Adipose tissue (tissue), 3 donors: ENCODE measurements around the gene ZNF511. TPM values are rescaled to one million over a fixed set of nuclear protein-coding genes. Genes with fewer than 3 reads are reported as not detected.

Experiments used
- H3K27ac ChIP-seq: one replicate; pipeline ENCODE4 v1.5.1; 2013; ENCODE audit warnings: low read depth, low read length
- WGBS, 3 donors: extraction: QIAGEN DNeasy Blood & Tissue Kit; methylation state at CpG; one replicate each; pipeline ENCODE4 v1.1.7; 2013; 5-methylcytosine and 5-hydroxymethylcytosine counted together
- polyA plus RNA-seq, 3 donors: library from polyadenylated mRNA; stranded (reverse); fragments of 200-250 nt; gene quantifications; one replicate each; pipeline ENCODE4 v1.2.3, GENCODE V29; 2013
- donor health status: healthy with polysubstance abuse.
- donor health status: Bipolar disorder and iron deficiency.
- donor health status: healthy.

Gene ZNF511
- polyA plus RNA-seq, 3 donors, result 19.8 to 43.9 (median 29.7) TPM

GRCh38 chr10:133357285-133358161 lies 48.8 kb downstream of the ZNF511 start, which contains the start of gene FUOM:
FUOM (minus strand) TSS chr10:133358019; CDS start chr10:133358007, 12 bp downstream.
- H3K27ac ChIP-seq, result no peak within 1 kb of the TSS
- WGBS, 3 donors, result 1 to 3% (median 2%) methylated on average over 54 to 82 of the region's 83 CpGs

GRCh38 chr10:133358162-133358924 lies 49.6 kb downstream of the ZNF511 start:
- H3K27ac ChIP-seq, result no peak overlapping the region
- WGBS, 3 donors, result 83 to 87% (median 84%) methylated on average over 29 to 41 of the region's 41 CpGs

GRCh38 chr10:133358925-133359310 lies 50.2 kb downstream of the ZNF511 start:
- 73 to 87% (median 83%) methylated on average over 11 of the region's 11 CpGs for WGBS, 3 donors
- no peak overlapping the region for H3K27ac ChIP-seq

- 23 to 54% (median 50%) methylated on average over 6 of the region's 6 CpGs for WGBS, 3 donors
These were observed 50.8 kb downstream of the ZNF511 start for GRCh38 chr10:133359554-133359971.

GRCh38 chr10:133359972-133360610 lies 51.4 kb downstream of the ZNF511 start:
- 52 to 77% (median 74%) methylated on average over 17 of the region's 17 CpGs for WGBS, 3 donors

More at GRCh38 chr10:133359554-133359971, 50.8 kb downstream of the ZNF511 start:
- no peak overlapping the region for H3K27ac ChIP-seq

GRCh38 chr10:133361227-133361626 lies 52.5 kb downstream of the ZNF511 start:
- WGBS, 3 donors, result 94 to 97% (median 95%) methylated on average over 5 of the region's 5 CpGs
- no peak overlapping the region for H3K27ac ChIP-seq

More at GRCh38 chr10:133359972-133360610, 51.4 kb downstream of the ZNF511 start:
- H3K27ac ChIP-seq, result no peak overlapping the region

- WGBS, 3 donors, result 78 to 84% (median 81%) methylated on average over 18 of the region's 18 CpGs
- H3K27ac ChIP-seq, result no peak overlapping the region
These were observed 53.2 kb downstream of the ZNF511 start for GRCh38 chr10:133361773-133362441.

Other genes with a start within 250 kb of the ZNF511 start
- gene ADGRA1, start 221.0 kb upstream of the ZNF511 start, polyA plus RNA-seq, result under 1 TPM in 2 of 3 donors, not detected in 1; 0.07 to 0.17 TPM
- gene KNDC1, start 148.7 kb upstream of the ZNF511 start, polyA plus RNA-seq, result under 1 TPM; 0.13 to 0.34 (median 0.28) TPM
- gene UTF1, start 78.7 kb upstream of the ZNF511 start, polyA plus RNA-seq, result not detected
- under 1 TPM; 0.28 to 0.80 (median 0.56) TPM for gene VENTX, start 71.1 kb upstream of the ZNF511 start, polyA plus RNA-seq
- gene ADAM8, start 32.0 kb upstream of the ZNF511 start, polyA plus RNA-seq, result 10 to 100 TPM in 1 of 3 donors, 1 to 10 TPM in 2; 2.3 to 14.1 (median 3.8) TPM
- 10 to 100 TPM; 21.0 to 35.0 (median 26.8) TPM for gene TUBGCP2, start within 50 bp of the ZNF511 start, polyA plus RNA-seq
- under 1 TPM in 1 of 3 donors, not detected in 2; 0.95 TPM for gene CALY, start 28.0 kb downstream of the ZNF511 start, polyA plus RNA-seq
- gene PRAP1, start 38.5 kb downstream of the ZNF511 start, polyA plus RNA-seq, result under 1 TPM in 2 of 3 donors, not detected in 1; 0.09 to 0.16 TPM
- gene FUOM, start 49.1 kb downstream of the ZNF511 start, polyA plus RNA-seq, result 10 to 100 TPM; 22.1 to 45.1 (median 23.3) TPM
- 100 to 1,000 TPM in 2 of 3 donors, 10 to 100 TPM in 1; 82.3 to 405 (median 199) TPM for gene ECHS1, start 64.4 kb downstream of the ZNF511 start, polyA plus RNA-seq
- 1 to 10 TPM; 4.5 to 5.7 (median 5.4) TPM for gene PAOX, start 70.3 kb downstream of the ZNF511 start, polyA plus RNA-seq
- 10 to 100 TPM; 33.9 to 40.2 (median 35.9) TPM for gene MTG1, start 85.2 kb downstream of the ZNF511 start, polyA plus RNA-seq
- under 1 TPM; 0.11 to 0.18 (median 0.16) TPM for gene SPRN, start 115.7 kb downstream of the ZNF511 start, polyA plus RNA-seq
- 1 to 10 TPM in 1 of 3 donors, under 1 TPM in 2; 0.91 to 1.3 (median 0.93) TPM for gene SCART1, start 145.0 kb downstream of the ZNF511 start, polyA plus RNA-seq
- 1 to 10 TPM; 1.3 to 3.1 (median 2.1) TPM for gene CYP2E1, start 218.4 kb downstream of the ZNF511 start, polyA plus RNA-seq